LNCAP (cell line): ENCODE data around the gene NT5C3B.

Experiments
- CTCF ChIP-seq: fragments of 450-650 bp; IDR thresholded peaks from 2 replicates; pipeline ENCODE4 v1.5.1; 2017; ENCODE audit warnings: mild to moderate bottlenecking

The NT5C3B gene

GRCh38 chr17:41797377-41797776, 38.7 kb downstream of the NT5C3B start:
- no peak for TF ChIP-seq CTCF

GRCh38 chr17:41796121-41796895, 39.7 kb downstream of the NT5C3B start:
- TF ChIP-seq CTCF = no peak

GRCh38 chr17:41794540-41794975, 41.5 kb downstream of the NT5C3B start:
- no peak for TF ChIP-seq CTCF

- no peak for TF ChIP-seq CTCF
These were observed 42.1 kb downstream of the NT5C3B start for GRCh38 chr17:41793784-41794539.

GRCh38 chr17:41792845-41793783, 42.9 kb downstream of the NT5C3B start:
- no peak for TF ChIP-seq CTCF

- TF ChIP-seq CTCF = no peak
These were observed 49.0 kb downstream of the NT5C3B start for GRCh38 chr17:41787021-41787418.
